Heart left ventricle (tissue), 13 donors: Measurements from ENCODE around the gene VIL1.

Source experiments
- POLR2A ChIP-seq, 2 donors: fragments of 450-650 bp; IDR thresholded peaks; one replicate each; pipeline ENCODE4 v1.6.1; 2017; ENCODE audit warnings: antibody characterized with exemption in 2 of 2, mild to moderate bottlenecking in 2 of 2, moderate library complexity in 2 of 2
- TF ChIP-seq, protein P1 (sequence below), 12 donors: fragments of 200-600 bp; sonication (generic) in 4 of 12; IDR thresholded peaks; one replicate each; pipeline versions ENCODE4 v1.5.0 to v1.8.0; 2018 to 2022; ENCODE audit warnings: antibody characterized with exemption in 12 of 12, mild to moderate bottlenecking in 5 of 12
- donor health status: ischemic (EF 13 %, LVEDD 7.1; RV severe dilation, severe dysfunction).
- donor health status: DM: no; HTN: yes; CAD: no.
- donor health status: DM: no; HTN: no; CAD: no.
- donor health status: ischemic (EF 25% LVEDD 6.9; RV normal size, moderate dysfunction).
- donor health status: ischemic (EF 25% LVEDD 5.7; RV mildly dilated, moderate dysfunction).
- donor health status: ischemic (EF 35%, LVEDD 5.7; RV mildly dilated, moderate dysfunction).
- donor health status: nonischemic (EF 11% LVEDD 7.7; RV severe dilation, severe dysfunction).
- donor health status: DM: yes; HTN: yes; CAD: no.
- donor health status: PGD.
- donor health status: ischemic (EF 29% LVEDD 5.4; RV normal size, mild dysfunction).
- donor health status: nonischemic (EF 23%, LVEDD 6.1; RV moderate dilation, normal function).

DNA sequence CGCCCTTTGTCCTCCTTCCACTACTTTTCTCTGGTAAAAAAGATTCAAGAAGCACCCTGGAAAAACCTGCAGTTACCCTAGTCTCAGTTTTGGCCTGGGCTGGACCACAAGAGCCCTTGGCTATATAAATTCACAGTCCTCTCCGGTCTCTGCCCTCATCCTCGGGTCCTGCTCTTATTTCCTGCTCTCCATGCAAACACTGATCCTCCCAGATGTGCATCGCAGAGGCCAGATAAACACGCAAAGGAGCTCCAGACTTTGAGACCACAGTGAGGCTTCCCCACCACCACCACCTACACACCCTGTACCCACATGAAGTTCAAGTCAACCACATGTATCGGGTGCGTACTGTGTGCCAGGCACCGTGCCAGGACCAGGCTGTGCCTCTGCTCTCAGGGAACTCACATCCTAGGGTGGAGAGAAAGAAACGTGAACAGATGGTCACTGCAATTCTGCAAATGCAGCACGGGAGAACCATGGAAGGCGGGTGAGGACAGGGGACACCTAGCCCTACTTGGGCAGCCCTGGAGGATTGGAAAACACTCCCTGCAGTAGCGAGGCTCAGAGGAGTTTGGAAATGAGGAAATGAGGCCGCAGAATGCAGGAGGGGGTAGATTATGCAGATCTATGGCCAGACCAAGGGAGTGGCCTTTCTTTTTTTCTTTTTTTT is 11.8 kb upstream of the VIL1 start:
- TF ChIP-seq, protein P1, sequence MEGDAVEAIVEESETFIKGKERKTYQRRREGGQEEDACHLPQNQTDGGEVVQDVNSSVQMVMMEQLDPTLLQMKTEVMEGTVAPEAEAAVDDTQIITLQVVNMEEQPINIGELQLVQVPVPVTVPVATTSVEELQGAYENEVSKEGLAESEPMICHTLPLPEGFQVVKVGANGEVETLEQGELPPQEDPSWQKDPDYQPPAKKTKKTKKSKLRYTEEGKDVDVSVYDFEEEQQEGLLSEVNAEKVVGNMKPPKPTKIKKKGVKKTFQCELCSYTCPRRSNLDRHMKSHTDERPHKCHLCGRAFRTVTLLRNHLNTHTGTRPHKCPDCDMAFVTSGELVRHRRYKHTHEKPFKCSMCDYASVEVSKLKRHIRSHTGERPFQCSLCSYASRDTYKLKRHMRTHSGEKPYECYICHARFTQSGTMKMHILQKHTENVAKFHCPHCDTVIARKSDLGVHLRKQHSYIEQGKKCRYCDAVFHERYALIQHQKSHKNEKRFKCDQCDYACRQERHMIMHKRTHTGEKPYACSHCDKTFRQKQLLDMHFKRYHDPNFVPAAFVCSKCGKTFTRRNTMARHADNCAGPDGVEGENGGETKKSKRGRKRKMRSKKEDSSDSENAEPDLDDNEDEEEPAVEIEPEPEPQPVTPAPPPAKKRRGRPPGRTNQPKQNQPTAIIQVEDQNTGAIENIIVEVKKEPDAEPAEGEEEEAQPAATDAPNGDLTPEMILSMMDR (IDR thresholded peaks at IDR 0.05) = no peak
- TF ChIP-seq POLR2A (IDR thresholded peaks at IDR 0.05) = no peak
